CD4-positive, alpha-beta T cell treated with Interleukin-21 for 1 hour (primary cell): ENCODE results near the gene ZBTB42.
A peak's percentile ranks its signal among the peaks of the same experiment; 100 is the strongest.

ENCODE experiments used
- DNase-seq: peaks from one replicate; pipeline ENCODE4 v3.0.0-alpha.2; 2020

The ZBTB42 gene

GRCh38 chr14:104800771-104801519, at the start of gene ZBTB42:
Gene ZBTB42 (plus strand): TSS chr14:104801101. CDS start chr14:104801198, 97 bp downstream.
- DNase-seq, result peak; percentile 80

- no peak for DNase-seq
These were observed 49.1 kb upstream of the ZBTB42 start for GRCh38 chr14:104751539-104752422.

GRCh38 chr14:104752423-104752734, 48.5 kb upstream of the ZBTB42 start:
- no peak for DNase-seq

- peak; percentile 99 for DNase-seq
These were observed 48.0 kb upstream of the ZBTB42 start, which contains the start of gene SIVA1 for GRCh38 chr14:104752735-104753527. Gene SIVA1 (plus strand): TSS chr14:104753147. CDS start chr14:104753202, 55 bp downstream.

- peak; percentile 12 for DNase-seq
These were observed 47.2 kb upstream of the ZBTB42 start for GRCh38 chr14:104753528-104754212.

- DNase-seq, result no peak
These were observed 46.6 kb upstream of the ZBTB42 start for GRCh38 chr14:104754213-104754851.

- no peak for DNase-seq
These were observed 45.3 kb upstream of the ZBTB42 start for GRCh38 chr14:104755621-104756020.

- DNase-seq, result no peak
These were observed 44.2 kb upstream of the ZBTB42 start for GRCh38 chr14:104756477-104757237.

- no peak for DNase-seq
These were observed 43.7 kb upstream of the ZBTB42 start for GRCh38 chr14:104757238-104757585.

GRCh38 chr14:104757681-104758392, 43.1 kb upstream of the ZBTB42 start:
- no peak for DNase-seq

- DNase-seq, result no peak
These were observed 41.6 kb upstream of the ZBTB42 start for GRCh38 chr14:104758981-104759969.

GRCh38 chr14:104765517-104765916, 35.4 kb upstream of the ZBTB42 start:
- no peak for DNase-seq

GRCh38 chr14:104766256-104766862, 34.5 kb upstream of the ZBTB42 start:
- DNase-seq, result no peak

GRCh38 chr14:104766863-104767633, 33.9 kb upstream of the ZBTB42 start:
- DNase-seq, result no peak

- DNase-seq, result no peak
These were observed 33.3 kb upstream of the ZBTB42 start for GRCh38 chr14:104767634-104767918.

GRCh38 chr14:104768437-104769323, 32.2 kb upstream of the ZBTB42 start:
- peak; percentile 91 for DNase-seq
